ENCODE results near the gene CEP112.

- TF ChIP-seq GATA3 (IDR thresholded peaks at IDR 0.05; ENCODE audit: low read depth, low read length) = 0 out of 2 replicates have a peak, but pooled peaks have one; percentile 12
- no peak for TF ChIP-seq GATA2 (IDR thresholded peaks at IDR 0.05; ENCODE audit: low read depth, low read length)
Observed at GRCh38 chr17:66129759-66130158, 62.2 kb downstream of the CEP112 start.
